ENCODE measurements around the gene FLCN.

The FLCN gene

DNA sequence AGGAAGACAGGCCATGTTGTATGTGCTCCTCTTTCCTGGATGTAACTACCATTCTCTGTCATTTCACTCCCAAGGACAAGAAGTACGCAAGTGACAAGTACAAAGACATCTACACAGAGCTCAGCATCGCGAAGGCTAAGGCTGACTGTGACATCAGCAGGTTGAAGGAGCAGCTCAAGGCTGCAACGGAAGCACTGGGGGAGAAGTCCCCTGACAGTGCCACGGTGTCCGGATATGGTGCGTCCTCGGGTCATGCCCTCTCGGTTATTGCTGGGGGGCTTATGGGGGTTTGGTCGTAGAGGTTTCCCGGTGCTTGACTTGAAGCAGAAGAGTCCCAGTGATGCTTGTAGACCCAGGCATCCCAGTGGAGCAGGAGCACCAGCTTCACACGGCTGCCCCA lies 59.8 kb downstream of the FLCN start:
- no peaks in the 10 kb centered on the region for H3K9me3 ChIP-seq (ENCODE audit: control insufficient read depth, low read length)
- H3K4me1 ChIP-seq (ENCODE audit: control insufficient read depth, insufficient read depth, low read length), result peaks cover under 1% of the 10 kb centered on the region
- H3K27ac ChIP-seq (ENCODE audit: insufficient read depth, low read depth, low read length, poor library complexity, severe bottlenecking), result no peak overlapping the region
- 96 to 97% methylated on average over 12 of the region's 12 CpGs for WGBS, 2 experiments
- peaks cover 37% of the 10 kb centered on the region for H3K36me3 ChIP-seq (ENCODE audit: control insufficient read depth, insufficient read depth, low read length)
- H3K4me3 ChIP-seq (ENCODE audit: insufficient read depth, low read depth, low read length), result no peak overlapping the region
- H3K27me3 ChIP-seq (ENCODE audit: control insufficient read depth, insufficient read depth, low read length, poor library complexity, severe bottlenecking), result no peaks in the 10 kb centered on the region

DNA sequence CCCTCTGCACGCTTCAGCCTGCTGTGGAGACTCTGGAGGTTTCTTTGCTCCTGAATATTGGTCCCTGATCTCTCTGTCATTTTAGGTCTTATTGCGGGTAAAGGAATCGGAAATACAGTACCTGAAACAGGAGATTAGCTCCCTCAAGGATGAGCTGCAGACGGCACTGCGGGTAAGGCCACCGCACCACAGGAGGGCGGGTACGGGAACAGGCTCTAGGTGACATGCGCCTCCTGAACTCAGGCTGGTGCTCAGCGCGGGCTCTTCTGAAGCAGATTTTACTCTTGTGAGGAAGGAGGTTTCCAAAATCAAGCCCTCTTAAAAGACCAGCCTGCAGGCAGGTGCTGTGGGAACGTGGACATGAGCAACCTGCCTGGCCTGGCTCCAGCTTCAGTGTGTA lies 60.6 kb downstream of the FLCN start:
- Histone ChIP-seq H3K36me3 (ENCODE audit: control insufficient read depth, insufficient read depth, low read length) (peaks cover 33% of the 10 kb centered on the region), H3K4me3 (ENCODE audit: insufficient read depth, low read depth, low read length) (no peak overlapping the region), H3K4me1 (ENCODE audit: control insufficient read depth, insufficient read depth, low read length) (peaks cover 9% of the 10 kb centered on the region), H3K27me3 (ENCODE audit: control insufficient read depth, insufficient read depth, low read length, poor library complexity, severe bottlenecking) (no peaks in the 10 kb centered on the region), H3K27ac (ENCODE audit: insufficient read depth, low read depth, low read length, poor library complexity, severe bottlenecking) (no peak overlapping the region), H3K9me3 (ENCODE audit: control insufficient read depth, low read length) (no peaks in the 10 kb centered on the region)
- 96 to 97% methylated on average over 12 of the region's 12 CpGs for WGBS, 2 experiments

DNA sequence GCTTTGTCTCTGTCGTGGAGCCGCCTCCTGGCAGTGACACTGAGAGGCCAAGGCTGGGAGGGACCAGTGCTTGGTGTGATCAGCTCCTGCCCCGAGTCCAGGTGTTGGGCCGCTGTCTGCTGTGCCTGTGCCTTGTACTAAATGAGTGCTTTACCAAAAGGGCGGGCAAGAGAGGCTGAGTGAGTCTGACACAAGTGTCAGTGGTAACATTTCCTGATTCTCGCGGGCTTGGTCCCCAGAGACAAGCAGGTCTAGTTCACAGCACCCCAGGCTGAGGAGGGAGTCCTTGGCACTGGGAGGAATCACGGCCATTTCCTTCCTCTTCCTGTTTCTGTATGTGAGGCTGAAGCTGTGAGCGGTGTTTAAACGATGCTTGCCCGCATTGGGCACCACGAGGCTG lies 61.1 kb downstream of the FLCN start:
- Histone ChIP-seq H3K27ac (ENCODE audit: insufficient read depth, low read depth, low read length, poor library complexity, severe bottlenecking) (no peak overlapping the region), H3K27me3 (ENCODE audit: control insufficient read depth, insufficient read depth, low read length, poor library complexity, severe bottlenecking) (no peaks in the 10 kb centered on the region), H3K36me3 (ENCODE audit: control insufficient read depth, insufficient read depth, low read length) (peaks cover 33% of the 10 kb centered on the region), H3K4me3 (ENCODE audit: insufficient read depth, low read depth, low read length) (no peak overlapping the region), H3K9me3 (ENCODE audit: control insufficient read depth, low read length) (no peaks in the 10 kb centered on the region), H3K4me1 (ENCODE audit: control insufficient read depth, insufficient read depth, low read length) (peaks cover 12% of the 10 kb centered on the region)
- WGBS, 2 experiments, result 94 to 95% methylated on average over 12 of the region's 12 CpGs

DNA sequence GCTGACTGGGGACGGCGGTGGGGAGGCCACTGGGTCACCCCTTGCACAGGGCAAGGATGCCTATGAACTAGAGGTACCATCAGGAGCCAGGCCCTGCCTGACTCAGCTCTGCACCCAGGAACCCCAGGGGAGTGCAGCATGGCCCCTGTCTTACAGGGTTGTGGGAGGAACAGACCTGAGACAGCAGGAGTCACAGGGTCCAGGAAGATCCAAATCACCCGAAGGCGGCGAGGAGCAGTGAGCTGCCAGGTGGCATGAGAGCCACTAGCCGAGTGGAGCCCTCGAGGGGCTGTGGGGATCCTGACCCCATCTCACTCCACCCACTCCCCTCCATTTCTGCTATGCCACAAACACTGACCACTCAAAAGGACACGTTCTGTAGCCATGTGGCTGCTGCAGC lies 61.6 kb downstream of the FLCN start:
- WGBS, 2 experiments, result 97 to 99% methylated on average over 8 of the region's 8 CpGs
- Histone ChIP-seq H3K4me3 (ENCODE audit: insufficient read depth, low read depth, low read length) (no peak overlapping the region), H3K27me3 (ENCODE audit: control insufficient read depth, insufficient read depth, low read length, poor library complexity, severe bottlenecking) (no peaks in the 10 kb centered on the region), H3K36me3 (ENCODE audit: control insufficient read depth, insufficient read depth, low read length) (peaks cover 30% of the 10 kb centered on the region), H3K4me1 (ENCODE audit: control insufficient read depth, insufficient read depth, low read length) (peaks cover 12% of the 10 kb centered on the region), H3K9me3 (ENCODE audit: control insufficient read depth, low read length) (no peaks in the 10 kb centered on the region), H3K27ac (ENCODE audit: insufficient read depth, low read depth, low read length, poor library complexity, severe bottlenecking) (no peak overlapping the region)

DNA sequence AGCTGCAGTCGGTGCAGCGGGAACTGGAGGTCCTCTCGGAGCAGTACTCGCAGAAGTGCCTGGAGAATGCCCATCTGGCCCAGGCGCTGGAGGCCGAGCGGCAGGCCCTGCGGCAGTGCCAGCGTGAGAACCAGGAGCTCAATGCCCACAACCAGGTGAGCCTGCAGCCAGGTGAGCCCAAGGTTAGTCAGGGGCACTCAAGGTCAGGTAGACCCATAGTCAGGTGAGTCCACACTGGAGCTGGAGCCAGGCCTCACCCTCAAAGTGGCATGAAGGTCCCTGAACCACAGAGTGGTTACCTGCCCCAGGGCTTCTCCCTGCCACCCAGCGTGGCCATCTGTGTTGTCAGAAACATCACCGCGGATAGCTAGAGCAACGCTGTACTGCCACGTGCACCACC lies 63.0 kb downstream of the FLCN start:
- Histone ChIP-seq H3K27ac (ENCODE audit: insufficient read depth, low read depth, low read length, poor library complexity, severe bottlenecking) (no peak overlapping the region), H3K36me3 (ENCODE audit: control insufficient read depth, insufficient read depth, low read length) (peaks cover 26% of the 10 kb centered on the region), H3K9me3 (ENCODE audit: control insufficient read depth, low read length) (no peaks in the 10 kb centered on the region), H3K27me3 (ENCODE audit: control insufficient read depth, insufficient read depth, low read length, poor library complexity, severe bottlenecking) (no peaks in the 10 kb centered on the region), H3K4me1 (ENCODE audit: control insufficient read depth, insufficient read depth, low read length) (peaks cover 12% of the 10 kb centered on the region), H3K4me3 (ENCODE audit: insufficient read depth, low read depth, low read length) (no peak overlapping the region)
- 96 to 97% methylated on average over 14 of the region's 14 CpGs for WGBS, 2 experiments

DNA sequence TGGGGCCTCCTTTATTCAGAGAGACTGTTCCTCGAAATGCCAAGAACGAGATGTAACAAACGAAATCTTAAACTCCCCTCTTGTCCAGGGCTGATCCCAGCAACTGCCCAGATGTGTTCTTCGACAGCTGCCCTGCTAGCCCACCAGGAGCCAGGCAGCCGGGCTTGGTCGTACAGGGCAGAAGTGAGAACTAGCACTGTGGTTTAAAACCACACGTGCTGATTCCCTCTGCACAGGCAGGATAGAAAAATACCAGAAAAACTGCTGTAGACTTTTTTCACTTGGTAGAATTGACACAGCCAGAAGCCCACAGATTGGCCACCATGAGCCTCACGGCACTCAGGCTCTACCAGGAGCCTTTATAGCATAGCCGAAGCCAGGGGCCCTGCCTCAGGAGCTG lies 64.0 kb downstream of the FLCN start:
- Histone ChIP-seq H3K36me3 (ENCODE audit: control insufficient read depth, insufficient read depth, low read length) (peaks cover 21% of the 10 kb centered on the region), H3K9me3 (ENCODE audit: control insufficient read depth, low read length) (no peaks in the 10 kb centered on the region), H3K27me3 (ENCODE audit: control insufficient read depth, insufficient read depth, low read length, poor library complexity, severe bottlenecking) (no peaks in the 10 kb centered on the region), H3K27ac (ENCODE audit: insufficient read depth, low read depth, low read length, poor library complexity, severe bottlenecking) (no peak overlapping the region), H3K4me3 (ENCODE audit: insufficient read depth, low read depth, low read length) (no peak overlapping the region), H3K4me1 (ENCODE audit: control insufficient read depth, insufficient read depth, low read length) (peaks cover 12% of the 10 kb centered on the region)
- 94% methylated on average over 9 of the region's 9 CpGs for WGBS, 2 experiments

DNA sequence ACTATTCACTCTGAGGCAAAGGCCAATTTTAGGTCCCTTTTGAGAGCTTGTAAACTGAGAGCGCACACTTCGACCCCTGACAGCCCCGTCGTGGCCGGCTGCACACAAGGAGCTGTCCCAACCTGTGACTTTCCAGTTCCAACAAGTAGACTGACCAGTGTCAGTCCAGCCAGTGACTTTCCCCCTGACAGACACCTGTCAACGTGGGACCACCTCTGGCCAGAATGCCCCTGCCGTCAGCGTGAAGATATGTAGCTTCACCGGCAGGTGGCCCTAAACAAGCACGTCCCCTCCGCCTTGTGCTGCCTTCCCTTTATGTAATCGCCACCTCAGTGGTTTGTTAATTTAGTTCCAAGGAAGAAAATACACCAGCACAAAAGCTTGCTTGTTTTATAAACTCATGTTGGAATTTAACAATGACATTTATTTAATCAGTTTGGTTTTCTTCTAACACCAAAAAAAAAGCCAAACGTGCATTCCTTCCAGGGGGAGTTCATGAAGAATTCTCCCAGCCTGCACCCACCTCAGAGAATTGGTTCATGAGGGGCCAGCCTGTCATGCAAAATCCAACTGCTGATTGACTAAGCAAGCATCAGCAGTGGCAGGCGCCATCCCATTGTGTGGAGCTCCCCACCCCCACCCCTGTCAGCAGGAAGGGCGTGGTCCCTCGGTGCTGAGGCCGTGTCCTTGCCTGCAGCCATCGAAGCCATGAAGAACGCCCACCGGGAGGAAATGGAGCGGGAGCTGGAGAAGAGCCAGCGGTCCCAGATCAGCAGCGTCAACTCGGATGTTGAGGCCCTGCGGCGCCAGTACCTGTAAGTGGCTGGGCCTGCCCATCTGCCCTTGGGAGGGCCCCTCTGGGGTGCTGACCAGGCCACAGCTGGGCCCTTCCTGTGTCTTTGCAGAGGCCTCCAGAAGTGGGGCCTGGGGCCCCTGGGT lies 64.7 kb downstream of the FLCN start:
- peaks cover 21% of the 10 kb centered on the region for H3K36me3 ChIP-seq (ENCODE audit: control insufficient read depth, insufficient read depth, low read length)
- H3K9me3 ChIP-seq (ENCODE audit: control insufficient read depth, low read length), result no peaks in the 10 kb centered on the region
- peaks cover 12% of the 10 kb centered on the region for H3K4me1 ChIP-seq (ENCODE audit: control insufficient read depth, insufficient read depth, low read length)
- H3K27ac ChIP-seq (ENCODE audit: insufficient read depth, low read depth, low read length, poor library complexity, severe bottlenecking), result no peak overlapping the region
- H3K4me3 ChIP-seq (ENCODE audit: insufficient read depth, low read depth, low read length), result no peak overlapping the region
- 71 to 72% methylated on average over 26 of the region's 26 CpGs for WGBS, 2 experiments
- H3K27me3 ChIP-seq (ENCODE audit: control insufficient read depth, insufficient read depth, low read length, poor library complexity, severe bottlenecking), result no peaks in the 10 kb centered on the region

DNA sequence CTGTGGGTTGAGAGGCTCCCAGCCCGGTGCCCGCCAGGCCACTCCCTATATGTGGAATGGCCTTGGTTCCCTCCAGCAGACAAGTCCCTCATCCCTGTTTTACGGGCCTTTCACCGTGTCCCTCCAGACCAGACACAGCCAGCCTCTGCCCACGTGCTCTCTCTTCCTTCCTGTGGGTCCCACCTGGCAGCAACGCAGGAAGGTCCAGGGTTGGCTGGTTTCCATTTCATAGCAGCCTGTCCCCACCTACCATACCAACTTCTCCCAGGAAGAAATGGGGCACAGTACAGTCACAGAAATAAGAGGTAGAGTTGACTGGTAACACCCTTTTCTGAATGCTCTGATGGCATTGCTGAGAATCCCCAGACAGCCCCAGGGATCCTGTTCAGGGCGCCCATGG lies 65.8 kb downstream of the FLCN start:
- H3K36me3 ChIP-seq (ENCODE audit: control insufficient read depth, insufficient read depth, low read length), result peaks cover 24% of the 10 kb centered on the region
- 94 to 95% methylated on average over 7 of the region's 7 CpGs for WGBS, 2 experiments
- peaks cover 12% of the 10 kb centered on the region for H3K4me1 ChIP-seq (ENCODE audit: control insufficient read depth, insufficient read depth, low read length)
- H3K9me3 ChIP-seq (ENCODE audit: control insufficient read depth, low read length), result no peaks in the 10 kb centered on the region
- no peaks in the 10 kb centered on the region for H3K27me3 ChIP-seq (ENCODE audit: control insufficient read depth, insufficient read depth, low read length, poor library complexity, severe bottlenecking)
- no peak overlapping the region for H3K4me3 ChIP-seq (ENCODE audit: insufficient read depth, low read depth, low read length)
- no peak overlapping the region for H3K27ac ChIP-seq (ENCODE audit: insufficient read depth, low read depth, low read length, poor library complexity, severe bottlenecking)

DNA sequence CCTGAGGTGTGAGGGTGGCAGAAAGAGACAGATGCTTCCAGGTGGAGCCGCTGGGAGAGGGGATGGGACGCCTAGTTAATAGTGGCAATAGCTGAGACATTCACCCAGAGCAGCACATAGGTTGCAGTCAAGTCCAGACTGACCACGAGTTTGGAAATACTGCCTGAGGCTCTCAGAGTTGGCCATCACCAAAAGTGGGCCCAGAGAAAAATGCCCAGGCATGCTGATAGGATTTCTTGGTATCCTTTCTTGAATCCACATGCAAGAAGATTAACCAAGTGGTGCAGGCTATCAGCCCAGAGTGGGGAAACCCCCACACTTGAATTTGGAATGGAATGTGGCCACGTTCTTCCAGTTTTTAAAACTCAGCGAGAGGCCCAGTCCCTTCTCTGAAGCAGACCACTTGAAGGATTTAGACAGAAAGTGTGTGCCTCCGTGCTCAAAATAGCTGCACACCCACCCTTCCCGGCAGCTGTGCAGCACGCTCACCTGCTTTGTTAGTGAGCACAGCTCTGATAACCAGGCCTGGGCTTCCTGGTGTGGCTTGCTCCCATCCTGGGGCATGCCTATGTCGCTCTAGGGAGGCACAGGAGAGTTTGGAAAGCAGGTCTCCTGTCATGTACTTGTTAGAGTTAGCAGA lies 66.5 kb downstream of the FLCN start:
- H3K4me1 ChIP-seq (ENCODE audit: control insufficient read depth, insufficient read depth, low read length), result peaks cover 12% of the 10 kb centered on the region
- WGBS, 2 experiments, result 93 to 94% methylated on average over 9 of the region's 9 CpGs
- no peaks in the 10 kb centered on the region for H3K9me3 ChIP-seq (ENCODE audit: control insufficient read depth, low read length)
- no peak overlapping the region for H3K4me3 ChIP-seq (ENCODE audit: insufficient read depth, low read depth, low read length)
- H3K36me3 ChIP-seq (ENCODE audit: control insufficient read depth, insufficient read depth, low read length), result peaks cover 19% of the 10 kb centered on the region
- no peak overlapping the region for H3K27ac ChIP-seq (ENCODE audit: insufficient read depth, low read depth, low read length, poor library complexity, severe bottlenecking)
- no peaks in the 10 kb centered on the region for H3K27me3 ChIP-seq (ENCODE audit: control insufficient read depth, insufficient read depth, low read length, poor library complexity, severe bottlenecking)

DNA sequence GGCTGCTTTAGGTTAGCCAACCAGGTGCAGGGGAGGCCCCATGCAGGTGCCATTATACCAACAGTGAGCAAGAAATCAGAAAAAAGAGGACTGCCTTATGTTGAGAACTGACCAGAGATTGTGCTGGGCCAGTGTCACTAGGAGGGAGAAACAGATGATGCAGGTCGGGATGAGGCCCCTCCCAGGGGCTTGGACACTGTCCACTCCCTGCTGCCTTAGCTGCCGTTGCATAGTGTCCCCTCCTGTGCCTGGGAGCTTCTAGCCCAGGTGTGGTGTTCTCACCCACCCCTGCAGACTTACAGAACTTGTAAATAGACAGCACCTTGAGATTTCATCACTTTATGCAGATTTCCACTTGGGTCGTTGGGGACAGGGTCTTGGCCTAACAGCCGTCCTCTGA lies 67.6 kb downstream of the FLCN start:
- Histone ChIP-seq H3K4me3 (ENCODE audit: insufficient read depth, low read depth, low read length) (no peak overlapping the region), H3K4me1 (ENCODE audit: control insufficient read depth, insufficient read depth, low read length) (peaks cover 12% of the 10 kb centered on the region), H3K27me3 (ENCODE audit: control insufficient read depth, insufficient read depth, low read length, poor library complexity, severe bottlenecking) (no peaks in the 10 kb centered on the region), H3K27ac (ENCODE audit: insufficient read depth, low read depth, low read length, poor library complexity, severe bottlenecking) (no peak overlapping the region), H3K36me3 (ENCODE audit: control insufficient read depth, insufficient read depth, low read length) (peaks cover 13% of the 10 kb centered on the region), H3K9me3 (ENCODE audit: control insufficient read depth, low read length) (no peaks in the 10 kb centered on the region)
- 89 to 94% methylated on average over 4 of the region's 4 CpGs for WGBS, 2 experiments
